UCSD-AML1 (cell line): ENCODE measurements around the gene BBIP1.
"Not testable (repeated sequence)": the region's sequence is repeated elsewhere in the genome, so short reads cannot be mapped to it uniquely, and the experiment has no call there.

Experiments
- DNase-seq: peaks from one replicate; lab custom pipeline; 2025; ENCODE audit not compliant: unreplicated experiment; lab: John Stamatoyannopoulos, UW

Gene BBIP1

DNA sequence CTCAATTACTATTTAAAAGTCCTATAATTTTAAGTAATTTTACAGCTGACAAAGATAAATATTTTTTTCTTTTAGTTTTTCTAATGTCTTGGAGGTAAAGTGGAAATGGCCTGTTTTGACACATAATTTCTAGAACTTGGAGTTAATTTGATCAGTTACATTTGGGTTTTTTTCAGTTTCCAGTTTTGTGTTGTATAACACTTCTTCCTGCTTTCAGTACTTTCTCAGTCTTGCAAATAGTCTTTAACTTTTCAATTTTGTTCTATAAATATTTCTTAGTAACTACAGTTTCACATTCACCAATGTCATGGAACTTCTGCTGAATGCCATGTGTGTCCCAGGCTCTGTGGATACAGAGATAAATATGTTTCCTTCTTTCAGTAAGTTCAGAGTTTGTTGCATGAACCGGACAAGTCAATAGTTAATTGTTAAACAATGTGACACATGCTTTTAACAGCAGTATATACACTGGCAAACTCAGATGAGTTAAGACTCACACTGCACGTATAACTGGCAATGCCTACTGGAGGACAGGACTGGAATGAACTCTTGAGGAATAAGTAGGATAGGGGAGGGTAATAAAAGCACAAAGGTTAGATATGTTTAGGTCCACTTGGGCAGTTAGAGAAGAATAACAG lies 5.0 kb upstream of the BBIP1 start:
- DNase-seq, result no peak

DNA sequence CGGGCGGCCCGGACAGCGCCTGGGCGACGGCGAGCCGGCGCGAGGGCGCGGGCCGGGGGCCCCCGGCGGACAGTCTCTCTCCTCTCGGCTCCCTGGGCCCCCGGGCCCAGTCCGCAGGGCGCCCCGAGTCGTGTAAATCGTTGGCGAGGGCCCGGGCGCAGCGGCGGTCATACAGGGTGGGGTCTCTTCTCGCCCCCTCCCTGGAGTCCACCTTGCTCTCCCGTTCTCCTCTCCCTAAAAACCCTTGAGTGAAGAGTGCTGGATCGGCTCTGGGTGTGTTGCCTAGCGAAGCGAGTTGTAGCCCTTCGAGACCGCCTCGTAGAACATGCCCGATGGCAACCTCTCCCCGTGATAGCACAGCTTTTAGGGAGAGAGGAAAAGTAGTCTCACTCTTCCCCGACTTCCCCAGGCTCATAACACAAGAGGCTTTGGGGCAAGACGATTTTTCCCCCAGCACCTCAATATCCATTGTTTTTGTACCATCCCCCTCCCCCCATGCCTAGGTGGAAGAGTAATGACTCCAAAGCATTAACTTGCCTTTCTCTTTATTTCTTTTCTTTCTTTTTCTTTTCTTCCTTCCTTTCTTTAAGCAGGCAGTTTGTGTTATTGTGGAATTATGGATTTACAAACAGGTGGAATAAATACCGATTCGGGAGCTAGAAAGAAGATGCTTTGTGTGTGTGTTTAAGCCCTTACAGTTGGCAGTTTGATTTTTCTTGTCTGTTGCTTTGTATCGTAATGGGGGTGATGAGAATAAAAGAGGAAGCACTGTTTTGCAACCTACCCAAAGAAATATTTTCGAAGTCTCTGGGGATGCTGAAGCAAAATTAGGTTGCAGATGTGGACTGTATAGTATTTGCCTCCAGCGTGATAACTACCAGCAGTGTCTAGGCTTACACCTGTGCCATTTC lies 1.2 kb upstream of the BBIP1 start:
- peak; percentile 42 for DNase-seq

GRCh38 chr10:110919349-110919931 lies 460 bp upstream of the BBIP1 start, which contains the start of gene SHOC2:
SHOC2 (plus strand) TSS chr10:110919604; CDS start chr10:110964359, 44,755 bp downstream.
- peak; percentile 98 for DNase-seq

- no peak for DNase-seq
These were observed 724 bp downstream of the BBIP1 start for GRCh38 chr10:110918269-110918642.

- DNase-seq, result no peak
These were observed 2.2 kb downstream of the BBIP1 start for GRCh38 chr10:110916554-110917346.

GRCh38 chr10:110915600-110915999 lies 3.4 kb downstream of the BBIP1 start:
- not testable (repeated sequence) for DNase-seq

- DNase-seq, result no peak
These were observed 3.9 kb downstream of the BBIP1 start for GRCh38 chr10:110915035-110915434.

DNA sequence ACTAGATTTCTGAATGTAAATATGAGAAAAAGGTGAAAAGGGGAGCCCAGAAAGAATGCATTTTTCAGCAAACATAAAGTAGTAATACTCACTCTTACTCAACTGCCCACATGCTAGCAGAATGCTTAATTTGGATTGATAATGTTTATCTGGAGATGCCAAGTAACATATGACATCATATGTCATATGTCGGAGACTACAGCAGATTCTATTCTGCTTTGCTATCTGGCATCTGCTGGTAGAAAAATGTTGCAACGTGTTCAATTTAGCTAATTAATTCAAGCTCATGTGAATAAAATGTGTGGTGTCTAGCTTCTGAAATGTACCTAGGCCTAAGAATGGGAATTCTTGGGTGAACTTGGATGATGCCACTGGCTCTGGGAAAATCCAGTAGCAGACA lies 4.5 kb downstream of the BBIP1 start:
- no peak for DNase-seq

DNA sequence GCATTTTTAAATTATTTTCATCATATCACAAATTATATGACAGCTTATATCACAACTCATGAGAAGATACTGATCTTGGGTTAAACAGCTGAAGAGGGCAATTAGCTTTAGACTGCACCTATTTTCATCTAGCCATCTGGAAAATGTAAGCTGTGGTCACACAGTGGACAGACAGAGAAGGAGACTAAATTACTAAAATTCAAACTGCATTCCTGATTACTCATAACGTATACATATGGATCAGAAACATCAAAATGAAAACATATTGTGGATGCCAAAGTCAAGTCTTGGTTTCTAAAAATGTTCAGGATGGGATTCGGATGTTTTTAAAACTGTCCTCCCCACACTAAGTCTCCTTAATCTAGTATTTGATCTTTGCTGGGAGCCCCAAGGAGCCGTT lies 6.6 kb downstream of the BBIP1 start:
- no peak for DNase-seq

GRCh38 chr10:110910138-110910537 lies 8.8 kb downstream of the BBIP1 start:
- DNase-seq, result no peak

DNA sequence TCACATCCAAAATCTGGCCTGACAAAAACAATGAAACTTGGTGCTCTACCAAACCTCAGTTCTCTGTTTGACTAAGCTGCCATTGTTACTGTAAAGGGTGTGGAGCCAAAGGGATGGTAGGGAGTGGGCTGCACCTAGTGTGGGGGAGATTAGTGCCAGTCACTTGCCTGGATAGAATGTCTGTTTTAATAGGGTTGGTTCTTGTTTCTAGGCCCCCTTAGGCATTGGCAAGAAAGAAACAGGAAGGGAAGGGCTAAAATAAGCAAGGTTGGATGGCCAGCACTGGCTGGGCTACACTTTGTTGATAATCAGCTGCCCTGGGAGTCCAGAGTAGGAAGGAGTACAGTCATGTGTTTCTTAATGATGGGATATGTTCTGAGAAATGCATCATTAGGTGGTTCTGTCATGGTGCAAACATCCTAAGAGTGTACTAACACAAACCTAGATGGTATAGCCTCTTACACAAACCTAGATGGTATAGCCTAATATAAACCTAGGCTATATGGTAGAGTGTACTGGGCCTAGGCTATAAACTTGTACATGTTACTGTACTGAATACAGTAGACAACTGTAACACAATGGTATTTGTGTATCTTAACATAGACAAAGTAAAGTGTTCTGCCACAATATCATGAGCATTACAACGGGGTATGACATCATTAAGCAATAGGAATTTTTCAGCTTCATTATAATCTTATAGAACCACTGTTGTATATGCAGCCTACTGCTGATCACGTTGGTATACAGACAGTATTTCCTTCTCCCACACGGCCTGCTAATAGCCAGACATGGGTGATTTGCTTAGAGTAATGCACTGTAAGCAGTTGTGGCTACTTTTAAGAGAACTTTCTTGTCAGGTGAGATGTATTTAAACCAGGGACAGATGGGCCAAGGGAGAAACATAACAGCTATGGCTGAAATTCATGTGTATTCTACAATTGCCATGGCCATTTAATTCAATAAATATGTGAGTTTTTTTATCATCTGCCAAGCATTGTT lies 15.4 kb downstream of the BBIP1 start:
- DNase-seq, result no peak

GRCh38 chr10:110901954-110902819 lies 16.8 kb downstream of the BBIP1 start:
- DNase-seq, result no peak

DNA sequence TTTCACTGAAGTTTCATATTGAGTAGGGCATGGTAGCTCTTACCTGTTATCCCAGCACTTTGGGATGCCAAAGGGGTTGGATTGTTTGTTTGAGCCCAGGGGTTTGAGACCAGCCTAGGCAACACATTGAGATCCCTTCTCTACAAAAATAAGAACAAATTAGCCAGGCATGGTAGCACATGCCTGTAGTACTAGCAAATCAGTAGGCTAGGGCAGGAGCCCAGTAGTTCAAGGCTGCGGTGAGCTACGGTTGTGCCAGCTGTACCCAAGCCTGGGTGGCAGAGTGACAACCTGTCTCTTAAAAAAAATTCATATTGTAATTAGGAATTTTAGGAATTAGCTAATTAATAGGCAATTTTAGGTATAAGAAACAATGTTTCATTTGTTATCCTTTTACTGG lies 18.0 kb downstream of the BBIP1 start:
- DNase-seq, result no peak

- DNase-seq, result no peak
These were observed 20.6 kb downstream of the BBIP1 start for GRCh38 chr10:110898391-110898790.

GRCh38 chr10:110897184-110897583 lies 21.8 kb downstream of the BBIP1 start:
- no peak for DNase-seq

DNA sequence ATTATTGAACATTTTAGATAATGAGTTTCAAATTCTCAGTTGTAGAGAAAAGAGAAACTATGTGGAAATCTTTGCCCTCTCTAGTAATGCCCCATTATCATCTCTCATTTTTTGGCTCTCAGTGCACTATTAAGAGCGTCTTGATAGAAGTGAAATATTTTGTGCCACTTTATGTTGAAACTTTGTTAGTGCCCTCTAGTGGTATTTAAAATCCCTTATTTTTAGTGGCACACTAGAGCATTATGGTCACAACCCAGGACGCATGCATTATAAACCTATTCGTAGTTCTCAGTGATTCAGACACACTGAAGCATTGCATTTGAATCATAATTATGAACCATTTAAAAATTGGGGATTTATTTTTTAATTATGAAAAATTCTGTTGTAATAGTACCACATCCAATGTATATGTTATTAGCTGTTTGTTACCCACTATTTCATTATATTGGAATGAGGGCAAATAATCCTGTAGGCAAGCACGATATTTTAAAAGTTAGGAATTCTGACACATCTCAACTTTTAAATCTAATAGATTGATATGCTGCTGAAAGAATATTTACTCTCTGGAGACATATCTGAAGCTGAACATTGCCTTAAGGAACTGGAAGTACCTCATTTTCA lies 25.3 kb downstream of the BBIP1 start:
- DNase-seq, result no peak

GRCh38 chr10:110892602-110893288 lies 26.2 kb downstream of the BBIP1 start:
- no peak for DNase-seq

DNA sequence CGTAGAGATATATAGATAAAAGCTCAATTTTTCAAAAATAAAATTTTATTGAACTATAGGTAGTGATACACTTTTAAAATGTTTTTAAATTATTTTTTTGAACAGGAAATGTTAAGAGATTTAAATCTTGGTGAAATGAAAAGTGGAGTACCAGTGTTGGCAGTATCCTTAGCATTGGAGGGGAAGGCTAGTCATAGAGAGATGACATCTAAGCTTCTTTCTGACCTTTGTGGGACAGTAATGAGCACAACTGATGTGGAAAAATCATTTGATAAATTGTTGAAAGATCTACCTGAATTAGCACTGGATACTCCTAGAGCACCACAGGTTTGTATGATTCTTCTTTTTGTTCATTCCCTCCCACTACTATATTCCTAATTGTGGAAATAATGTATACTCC lies 31.4 kb downstream of the BBIP1 start:
- no peak for DNase-seq
